WTC11 (cell line): ENCODE measurements around the gene PHC1.
"Not testable (repeated sequence)": the region's sequence is repeated elsewhere in the genome, so short reads cannot be mapped to it uniquely, and the experiment has no call there.

ENCODE experiments used
- CTCF ChIP-seq: fragments of 200-600 bp; IDR thresholded peaks from 2 replicates; pipeline ENCODE4 v1.8.0; 2022; ENCODE audit warnings: antibody characterized with exemption
- GABPB1 ChIP-seq: sonication (generic); formaldehyde crosslinking; IDR thresholded peaks from 2 replicates; pipeline ENCODE4 v1.8.1; 2023; ENCODE audit warnings: mild to moderate bottlenecking, missing genetic modification reagents
- HMGXB4 ChIP-seq: sonication (generic); formaldehyde crosslinking; IDR thresholded peaks from 2 replicates; pipeline ENCODE4 v1.8.1; 2023; ENCODE audit warnings: mild to moderate bottlenecking, moderate library complexity, missing genetic modification reagents
- IRF2 ChIP-seq: sonication (generic); formaldehyde crosslinking; IDR thresholded peaks from 2 replicates; pipeline ENCODE4 v1.8.0; 2022; ENCODE audit warnings: low read depth, missing genetic modification reagents, borderline replicate concordance
- TCF7 ChIP-seq: sonication (generic); formaldehyde crosslinking; IDR thresholded peaks from 2 replicates; pipeline ENCODE4 v1.8.0; 2022; ENCODE audit warnings: mild to moderate bottlenecking, low read depth, missing genetic modification reagents, moderate library complexity
- ZNF121 ChIP-seq: sonication (generic); formaldehyde crosslinking; IDR thresholded peaks from 2 replicates; pipeline ENCODE4 v1.8.0; 2023; ENCODE audit warnings: missing genetic modification reagents
- ZNF416 ChIP-seq: fragments of 250-450 bp; sonication (Bioruptor Pico); IDR thresholded peaks from 2 replicates; pipeline ENCODE4 v1.9.0; 2021; ENCODE audit warnings: mild to moderate bottlenecking, inconsistent platforms
- TF ChIP-seq, protein P1 (sequence below): sonication (generic); formaldehyde crosslinking; IDR thresholded peaks from 2 replicates; pipeline ENCODE4 v1.8.1; 2023; ENCODE audit warnings: mild to moderate bottlenecking, missing genetic modification reagents

- TF ChIP-seq CTCF; ZNF416; GABPB1 (CRISPR knock-in tag); ZNF121 (CRISPR knock-in tag); IRF2; HMGXB4 (CRISPR knock-in tag); TCF7 (CRISPR knock-in tag): not testable (repeated sequence)
- TF ChIP-seq, protein P1, sequence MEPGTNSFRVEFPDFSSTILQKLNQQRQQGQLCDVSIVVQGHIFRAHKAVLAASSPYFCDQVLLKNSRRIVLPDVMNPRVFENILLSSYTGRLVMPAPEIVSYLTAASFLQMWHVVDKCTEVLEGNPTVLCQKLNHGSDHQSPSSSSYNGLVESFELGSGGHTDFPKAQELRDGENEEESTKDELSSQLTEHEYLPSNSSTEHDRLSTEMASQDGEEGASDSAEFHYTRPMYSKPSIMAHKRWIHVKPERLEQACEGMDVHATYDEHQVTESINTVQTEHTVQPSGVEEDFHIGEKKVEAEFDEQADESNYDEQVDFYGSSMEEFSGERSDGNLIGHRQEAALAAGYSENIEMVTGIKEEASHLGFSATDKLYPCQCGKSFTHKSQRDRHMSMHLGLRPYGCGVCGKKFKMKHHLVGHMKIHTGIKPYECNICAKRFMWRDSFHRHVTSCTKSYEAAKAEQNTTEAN = not testable (repeated sequence)
Measured at GRCh38 chr12:8930655-8931323, 16.5 kb downstream of the PHC1 start.
